AG09309 (cell line): Measurements from ENCODE around the gene PRSS1.
"Not testable (repeated sequence)": the region's sequence is repeated elsewhere in the genome, so short reads cannot be mapped to it uniquely, and the experiment has no call there.

ENCODE experiments used
- DNase-seq: peaks from one replicate; pipeline ENCODE4 v3.0.0-alpha.2; 2010; ENCODE audit warnings: low read depth
- H3K4me3 ChIP-seq: 2 replicates; pipeline ENCODE4 v1.5.1; 2011; ENCODE audit warnings: mild to moderate bottlenecking, low read depth, low read length, moderate library complexity; ENCODE audit not compliant: control insufficient read depth
- TF ChIP-seq, protein P1 (sequence below): IDR thresholded peaks from 2 replicates; pipeline ENCODE4 v1.5.1; 2011; ENCODE audit warnings: mild to moderate bottlenecking, low read depth, low read length, inconsistent platforms; ENCODE audit not compliant: insufficient read depth, control insufficient read depth; ENCODE audit errors: missing control alignments

The PRSS1 gene

GRCh38 chr7:142771353-142771723 is 22.1 kb downstream of the PRSS1 start:
- TF ChIP-seq, protein P1, sequence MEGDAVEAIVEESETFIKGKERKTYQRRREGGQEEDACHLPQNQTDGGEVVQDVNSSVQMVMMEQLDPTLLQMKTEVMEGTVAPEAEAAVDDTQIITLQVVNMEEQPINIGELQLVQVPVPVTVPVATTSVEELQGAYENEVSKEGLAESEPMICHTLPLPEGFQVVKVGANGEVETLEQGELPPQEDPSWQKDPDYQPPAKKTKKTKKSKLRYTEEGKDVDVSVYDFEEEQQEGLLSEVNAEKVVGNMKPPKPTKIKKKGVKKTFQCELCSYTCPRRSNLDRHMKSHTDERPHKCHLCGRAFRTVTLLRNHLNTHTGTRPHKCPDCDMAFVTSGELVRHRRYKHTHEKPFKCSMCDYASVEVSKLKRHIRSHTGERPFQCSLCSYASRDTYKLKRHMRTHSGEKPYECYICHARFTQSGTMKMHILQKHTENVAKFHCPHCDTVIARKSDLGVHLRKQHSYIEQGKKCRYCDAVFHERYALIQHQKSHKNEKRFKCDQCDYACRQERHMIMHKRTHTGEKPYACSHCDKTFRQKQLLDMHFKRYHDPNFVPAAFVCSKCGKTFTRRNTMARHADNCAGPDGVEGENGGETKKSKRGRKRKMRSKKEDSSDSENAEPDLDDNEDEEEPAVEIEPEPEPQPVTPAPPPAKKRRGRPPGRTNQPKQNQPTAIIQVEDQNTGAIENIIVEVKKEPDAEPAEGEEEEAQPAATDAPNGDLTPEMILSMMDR, result no peak
- DNase-seq, result no peak

DNA sequence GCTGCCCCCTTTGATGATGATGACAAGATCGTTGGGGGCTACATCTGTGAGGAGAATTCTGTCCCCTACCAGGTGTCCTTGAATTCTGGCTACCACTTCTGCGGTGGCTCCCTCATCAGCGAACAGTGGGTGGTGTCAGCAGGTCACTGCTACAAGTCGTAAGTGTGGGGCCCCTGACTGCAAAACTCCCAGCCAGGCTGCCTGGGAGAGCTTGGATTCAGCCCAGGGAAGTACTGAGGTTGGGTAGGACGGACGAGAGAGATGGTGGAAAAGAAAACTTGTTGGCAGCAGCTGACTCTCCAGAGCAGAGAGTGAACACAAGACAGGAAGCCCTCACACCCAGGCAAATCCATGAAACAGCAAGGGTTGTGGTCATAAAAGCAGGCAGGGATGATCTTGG is 22.8 kb downstream of the PRSS1 start:
- DNase-seq, result no peak
- no peak overlapping the region for H3K4me3 ChIP-seq
- TF ChIP-seq, protein P1, result no peak

More at GRCh38 chr7:142771353-142771723, 22.1 kb downstream of the PRSS1 start:
- H3K4me3 ChIP-seq, result no peak overlapping the region

GRCh38 chr7:142772673-142773072 is 23.4 kb downstream of the PRSS1 start:
- no peak overlapping the region for H3K4me3 ChIP-seq
- TF ChIP-seq, protein P1, result no peak
- DNase-seq, result no peak

DNA sequence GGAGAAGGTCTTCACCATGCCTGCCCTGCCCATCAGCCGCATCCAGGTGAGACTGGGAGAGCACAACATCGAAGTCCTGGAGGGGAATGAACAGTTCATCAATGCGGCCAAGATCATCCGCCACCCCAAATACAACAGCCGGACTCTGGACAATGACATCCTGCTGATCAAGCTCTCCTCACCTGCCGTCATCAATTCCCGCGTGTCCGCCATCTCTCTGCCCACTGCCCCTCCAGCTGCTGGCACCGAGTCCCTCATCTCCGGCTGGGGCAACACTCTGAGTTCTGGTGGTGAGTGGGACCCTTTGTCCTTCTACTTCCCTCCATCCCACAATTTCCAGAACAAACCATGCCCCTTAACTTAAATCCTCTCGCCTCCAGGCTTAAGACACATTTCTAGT is 24.0 kb downstream of the PRSS1 start:
- TF ChIP-seq, protein P1, result no peak
- DNase-seq, result no peak
- no peak overlapping the region for H3K4me3 ChIP-seq

DNA sequence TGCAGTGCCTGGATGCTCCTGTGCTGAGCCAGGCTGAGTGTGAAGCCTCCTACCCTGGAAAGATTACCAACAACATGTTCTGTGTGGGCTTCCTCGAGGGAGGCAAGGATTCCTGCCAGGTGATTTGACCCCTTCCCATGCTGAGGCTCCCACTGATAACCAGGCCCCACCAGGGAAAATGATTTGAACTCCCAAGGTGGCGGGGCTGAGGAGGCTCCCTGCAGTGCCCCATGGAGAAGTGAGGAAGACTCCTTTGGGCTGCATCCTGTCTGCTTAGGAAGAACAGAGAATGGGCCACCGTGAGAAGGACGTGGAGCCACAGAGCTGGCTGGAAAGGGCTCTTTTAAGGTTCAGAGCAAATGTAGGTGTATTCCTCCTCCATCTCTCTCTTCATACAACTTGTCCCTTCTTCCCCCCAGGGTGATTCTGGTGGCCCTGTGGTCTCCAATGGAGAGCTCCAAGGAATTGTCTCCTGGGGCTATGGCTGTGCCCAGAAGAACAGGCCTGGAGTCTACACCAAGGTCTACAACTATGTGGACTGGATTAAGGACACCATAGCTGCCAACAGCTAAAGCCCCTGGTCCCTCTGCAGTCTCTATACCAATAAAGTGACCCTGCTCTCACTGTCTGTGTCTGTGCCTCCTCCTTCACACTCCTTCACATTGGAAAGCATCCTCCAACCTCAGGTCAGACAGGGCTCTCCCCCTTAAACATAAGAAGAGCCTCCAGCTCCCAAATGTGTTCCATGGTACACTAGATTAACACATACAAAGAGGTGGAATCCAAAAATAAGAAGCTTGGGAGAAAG is 24.9 kb downstream of the PRSS1 start:
- TF ChIP-seq, protein P1, result no peak
- DNase-seq, result no peak
- no peak overlapping the region for H3K4me3 ChIP-seq

GRCh38 chr7:142774826-142775225 is 25.6 kb downstream of the PRSS1 start:
- TF ChIP-seq, protein P1, result no peak
- H3K4me3 ChIP-seq, result no peak overlapping the region
- DNase-seq, result no peak

DNA sequence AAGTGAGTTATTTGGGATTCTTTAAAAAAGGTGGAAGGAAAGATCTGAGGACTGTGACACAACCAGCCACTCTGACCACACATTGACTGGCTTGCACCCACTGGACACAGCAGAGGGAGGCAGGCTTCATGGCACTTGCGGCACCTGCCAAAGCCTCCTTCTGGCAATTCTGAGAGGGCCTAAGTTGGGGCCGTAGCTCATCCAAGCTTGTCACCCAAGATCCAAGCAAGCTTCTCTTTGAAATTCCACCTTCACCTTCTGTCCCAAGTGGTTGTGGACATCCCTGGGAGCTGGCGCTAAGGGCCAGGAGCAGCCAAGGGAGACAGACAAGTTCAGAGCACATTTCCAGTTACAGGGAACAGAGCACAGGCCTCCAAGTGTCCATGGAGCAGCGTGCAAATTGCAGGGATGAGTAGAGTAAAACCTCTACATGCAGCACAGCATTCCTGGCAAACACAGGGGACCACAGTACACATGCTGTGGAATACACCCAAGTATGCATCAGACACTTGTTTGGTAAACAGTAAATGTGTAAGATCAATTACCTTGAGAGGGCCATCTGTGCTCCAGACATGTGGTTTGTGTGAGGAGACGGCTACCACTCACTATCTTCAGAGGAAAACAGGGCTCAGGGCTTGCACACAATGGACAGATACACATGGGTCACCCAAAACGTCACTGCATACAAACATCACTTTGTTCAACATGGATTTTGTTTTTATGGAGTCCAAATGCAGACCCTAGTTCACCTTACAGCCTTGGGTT is 26.3 kb downstream of the PRSS1 start:
- not testable (repeated sequence) for H3K4me3 ChIP-seq

More for the DNA sequence above, 26.3 kb downstream of the PRSS1 start:
- DNase-seq, result not testable (repeated sequence)
